ENCODE results near the gene CREB3L4.

CREB3L4 gene

DNA sequence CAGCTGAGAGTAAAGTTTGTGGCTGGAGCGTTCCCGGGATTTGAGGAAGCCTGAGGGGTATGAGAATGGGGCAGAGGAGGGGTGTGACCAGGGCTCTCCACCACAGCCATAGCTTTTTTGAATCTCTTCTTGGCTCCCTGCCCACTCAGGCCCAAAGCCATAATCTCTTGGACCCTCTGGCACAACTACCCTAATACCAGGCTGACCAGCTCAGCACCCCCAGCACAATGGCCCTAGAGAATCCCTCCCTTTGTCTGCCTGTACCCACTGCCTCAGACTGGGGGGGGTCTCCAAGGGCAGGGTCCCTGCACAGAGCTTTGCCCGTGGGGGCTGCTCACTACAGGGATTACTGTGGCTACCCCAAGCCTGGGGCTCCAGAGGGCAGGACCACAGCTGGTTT lies 28.7 kb upstream of the CREB3L4 start:
- Histone ChIP-seq H3K4me1 (ENCODE audit: control insufficient read depth in 2 of 2, insufficient read depth in 2 of 2, low read length in 2 of 2) (peaks cover 0 to 4% of the 10 kb centered on the region in 2 donors), H3K36me3 (ENCODE audit: control insufficient read depth in 2 of 2, insufficient read depth in 2 of 2, low read length in 2 of 2) (peaks cover 51 to 72% of the 10 kb centered on the region in 2 donors), H3K9ac (ENCODE audit: low read depth in 1 of 2, low read length in 2 of 2) (no peak overlapping the region), H3K9me3 (ENCODE audit: control insufficient read depth in 2 of 2, low read length in 2 of 2) (no peaks in the 10 kb centered on the region), H3K27me3 (ENCODE audit: control insufficient read depth in 2 of 2, insufficient read depth in 2 of 2, low read length in 2 of 2) (no peaks in the 10 kb centered on the region), H3K4me3 (ENCODE audit: low read length in 2 of 2) (no peak overlapping the region), H3K27ac (ENCODE audit: low read depth in 2 of 2, low read length in 2 of 2) (no peak overlapping the region)

- Histone ChIP-seq H3K9me3 (ENCODE audit: control insufficient read depth in 2 of 2, low read length in 2 of 2) (no peaks in the 10 kb centered on the region), H3K36me3 (ENCODE audit: control insufficient read depth in 2 of 2, insufficient read depth in 2 of 2, low read length in 2 of 2) (peaks cover 51 to 69% of the 10 kb centered on the region in 2 donors), H3K4me3 (ENCODE audit: low read length in 2 of 2) (no peak overlapping the region), H3K27me3 (ENCODE audit: control insufficient read depth in 2 of 2, insufficient read depth in 2 of 2, low read length in 2 of 2) (no peaks in the 10 kb centered on the region), H3K4me1 (ENCODE audit: control insufficient read depth in 2 of 2, insufficient read depth in 2 of 2, low read length in 2 of 2) (peaks cover 0 to 4% of the 10 kb centered on the region in 2 donors), H3K27ac (ENCODE audit: low read depth in 2 of 2, low read length in 2 of 2) (no peak overlapping the region), H3K9ac (ENCODE audit: low read depth in 1 of 2, low read length in 2 of 2) (no peak overlapping the region)
Observed at GRCh38 chr1:153939476-153939875, 28.2 kb upstream of the CREB3L4 start.

- Histone ChIP-seq H3K9ac (ENCODE audit: low read depth in 1 of 2, low read length in 2 of 2) (no peak overlapping the region), H3K9me3 (ENCODE audit: control insufficient read depth in 2 of 2, low read length in 2 of 2) (no peaks in the 10 kb centered on the region), H3K36me3 (ENCODE audit: control insufficient read depth in 2 of 2, insufficient read depth in 2 of 2, low read length in 2 of 2) (peaks cover 43 to 60% of the 10 kb centered on the region in 2 donors), H3K4me1 (ENCODE audit: control insufficient read depth in 2 of 2, insufficient read depth in 2 of 2, low read length in 2 of 2) (peaks cover 10 to 15% of the 10 kb centered on the region in 2 donors), H3K27ac (ENCODE audit: low read depth in 2 of 2, low read length in 2 of 2) (no peak overlapping the region), H3K27me3 (ENCODE audit: control insufficient read depth in 2 of 2, insufficient read depth in 2 of 2, low read length in 2 of 2) (no peaks in the 10 kb centered on the region), H3K4me3 (ENCODE audit: low read length in 2 of 2) (no peak overlapping the region)
Observed at GRCh38 chr1:153940756-153941155, 26.9 kb upstream of the CREB3L4 start.

DNA sequence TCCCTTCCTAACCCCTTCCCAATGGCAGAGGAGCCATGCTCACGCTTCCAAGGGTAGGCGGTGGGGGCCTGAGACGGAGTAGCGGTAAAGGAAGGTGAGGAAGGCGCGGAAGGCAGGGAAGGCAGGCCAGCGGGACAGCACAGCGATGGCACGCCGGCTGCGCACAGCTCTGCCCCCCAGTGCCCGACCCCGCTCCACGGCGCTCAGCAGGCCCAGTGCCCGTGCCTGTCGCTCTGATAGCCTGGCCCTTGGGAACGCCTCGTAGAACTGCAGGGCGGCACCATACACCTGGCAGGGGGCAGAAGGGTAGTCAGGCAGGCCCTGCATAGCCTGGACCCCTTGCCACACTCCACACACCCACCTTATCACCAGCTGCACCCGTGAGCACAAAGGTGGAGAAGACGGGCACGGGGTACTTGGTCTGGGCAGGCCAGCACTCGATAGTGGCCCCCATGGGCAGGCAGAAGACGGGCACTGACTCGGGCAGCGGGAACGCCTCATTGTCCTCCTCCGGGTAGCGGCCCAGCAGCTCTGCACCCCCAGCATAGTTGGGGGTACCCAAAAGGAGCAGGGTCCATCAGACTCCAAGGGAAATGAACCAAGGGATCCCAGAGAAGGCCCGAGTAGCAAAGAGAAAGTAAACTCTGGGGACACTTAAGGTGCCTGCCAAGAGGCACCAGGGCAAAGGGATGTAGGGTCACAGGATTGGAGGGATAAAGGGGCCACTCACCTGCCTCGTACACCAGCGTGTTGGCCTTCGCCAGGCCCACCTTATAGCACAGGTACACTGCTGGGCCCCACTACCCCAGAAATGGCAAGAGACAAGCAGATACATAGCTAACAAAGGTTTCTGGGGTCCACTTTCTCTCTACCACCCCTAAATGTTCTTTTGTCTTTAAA lies 25.6 kb upstream of the CREB3L4 start:
- H3K4me1 ChIP-seq (ENCODE audit: control insufficient read depth in 2 of 2, insufficient read depth in 2 of 2, low read length in 2 of 2) = peaks cover 15 to 20% of the 10 kb centered on the region in 2 donors
- no peak overlapping the region for H3K27ac ChIP-seq (ENCODE audit: low read depth in 2 of 2, low read length in 2 of 2)

DNA sequence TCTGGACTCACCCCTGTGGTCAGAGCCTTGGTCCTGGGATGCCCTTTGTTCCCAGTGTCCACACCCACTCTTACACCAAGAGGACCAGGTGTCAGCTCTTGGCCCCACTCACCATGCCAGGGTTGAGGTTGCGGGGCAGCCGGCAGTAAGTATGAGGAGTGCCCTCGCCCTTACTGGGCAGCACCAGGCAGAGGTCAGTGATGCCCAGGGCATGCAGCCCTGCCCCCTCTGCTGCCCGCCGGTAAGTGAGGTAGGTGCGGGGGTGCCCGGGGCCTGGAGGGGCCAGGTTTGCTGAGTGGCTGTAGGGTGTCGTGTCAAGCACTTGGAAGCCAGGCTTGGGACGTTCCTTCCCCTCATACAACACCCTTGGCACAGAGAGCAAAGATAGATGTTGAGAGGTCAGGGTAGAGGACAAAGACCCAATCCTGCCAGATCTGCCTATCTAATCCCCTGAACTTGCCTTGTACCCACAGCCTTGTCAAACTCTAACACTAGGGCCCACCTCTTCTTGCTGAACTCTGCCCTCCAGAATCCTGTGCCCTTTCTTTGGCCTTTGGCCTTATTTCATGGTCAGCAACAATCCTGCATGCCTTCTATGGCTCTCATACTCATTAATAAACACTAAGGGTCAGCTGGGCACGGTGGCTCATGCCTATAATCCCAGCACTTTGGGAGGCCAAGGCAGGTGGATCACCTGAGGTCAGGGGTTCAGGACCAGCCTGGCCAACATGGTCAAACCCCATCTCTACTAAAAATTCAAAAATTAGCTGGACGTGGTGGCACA lies 24.7 kb upstream of the CREB3L4 start:
- Histone ChIP-seq H3K27me3 (ENCODE audit: control insufficient read depth in 2 of 2, insufficient read depth in 2 of 2, low read length in 2 of 2) (no peaks in the 10 kb centered on the region), H3K36me3 (ENCODE audit: control insufficient read depth in 2 of 2, insufficient read depth in 2 of 2, low read length in 2 of 2) (peaks cover 24 to 44% of the 10 kb centered on the region in 2 donors), H3K4me1 (ENCODE audit: control insufficient read depth in 2 of 2, insufficient read depth in 2 of 2, low read length in 2 of 2) (peaks cover 17 to 20% of the 10 kb centered on the region in 2 donors), H3K4me3 (ENCODE audit: low read length in 2 of 2) (no peak overlapping the region), H3K9me3 (ENCODE audit: control insufficient read depth in 2 of 2, low read length in 2 of 2) (no peaks in the 10 kb centered on the region), H3K27ac (ENCODE audit: low read depth in 2 of 2, low read length in 2 of 2) (no peak overlapping the region), H3K9ac (ENCODE audit: low read depth in 1 of 2, low read length in 2 of 2) (no peak overlapping the region)

More for the DNA sequence above, 25.6 kb upstream of the CREB3L4 start:
- no peak overlapping the region for H3K9ac ChIP-seq (ENCODE audit: low read depth in 1 of 2, low read length in 2 of 2)
- no peaks in the 10 kb centered on the region for H3K27me3 ChIP-seq (ENCODE audit: control insufficient read depth in 2 of 2, insufficient read depth in 2 of 2, low read length in 2 of 2)
- no peak overlapping the region for H3K4me3 ChIP-seq (ENCODE audit: low read length in 2 of 2)
- no peaks in the 10 kb centered on the region for H3K9me3 ChIP-seq (ENCODE audit: control insufficient read depth in 2 of 2, low read length in 2 of 2)
- H3K36me3 ChIP-seq (ENCODE audit: control insufficient read depth in 2 of 2, insufficient read depth in 2 of 2, low read length in 2 of 2) = peaks cover 32 to 48% of the 10 kb centered on the region in 2 donors

GRCh38 chr1:153944005-153944826 lies 23.5 kb upstream of the CREB3L4 start:
- Histone ChIP-seq H3K27me3 (ENCODE audit: control insufficient read depth in 2 of 2, insufficient read depth in 2 of 2, low read length in 2 of 2) (no peaks in the 10 kb centered on the region), H3K9ac (ENCODE audit: low read depth in 1 of 2, low read length in 2 of 2) (peak overlapping the region in 1 of 2 donors; percentile 88), H3K27ac (ENCODE audit: low read depth in 2 of 2, low read length in 2 of 2) (peak overlapping the region; percentile 89 to 97), H3K4me3 (ENCODE audit: low read length in 2 of 2) (peak overlapping the region in 1 of 2 donors; percentile 88), H3K36me3 (ENCODE audit: control insufficient read depth in 2 of 2, insufficient read depth in 2 of 2, low read length in 2 of 2) (peaks cover 36 to 56% of the 10 kb centered on the region in 2 donors), H3K4me1 (ENCODE audit: control insufficient read depth in 2 of 2, insufficient read depth in 2 of 2, low read length in 2 of 2) (peaks cover 17 to 20% of the 10 kb centered on the region in 2 donors), H3K9me3 (ENCODE audit: control insufficient read depth in 2 of 2, low read length in 2 of 2) (no peaks in the 10 kb centered on the region)

- peak overlapping the region; percentile 88 for H3K4me3 ChIP-seq (ENCODE audit: low read length in 2 of 2)
- H3K9me3 ChIP-seq (ENCODE audit: control insufficient read depth in 2 of 2, low read length in 2 of 2) = no peaks in the 10 kb centered on the region
- no peaks in the 10 kb centered on the region for H3K27me3 ChIP-seq (ENCODE audit: control insufficient read depth in 2 of 2, insufficient read depth in 2 of 2, low read length in 2 of 2)
- H3K36me3 ChIP-seq (ENCODE audit: control insufficient read depth in 2 of 2, insufficient read depth in 2 of 2, low read length in 2 of 2) = peaks cover 34 to 50% of the 10 kb centered on the region in 2 donors
- peak overlapping the region; percentile 82 to 88 for H3K9ac ChIP-seq (ENCODE audit: low read depth in 1 of 2, low read length in 2 of 2)
- peaks cover 17 to 20% of the 10 kb centered on the region in 2 donors for H3K4me1 ChIP-seq (ENCODE audit: control insufficient read depth in 2 of 2, insufficient read depth in 2 of 2, low read length in 2 of 2)
- H3K27ac ChIP-seq (ENCODE audit: low read depth in 2 of 2, low read length in 2 of 2) = peak overlapping the region; percentile 89 to 97
Observed at GRCh38 chr1:153944827-153945117, 22.9 kb upstream of the CREB3L4 start.

GRCh38 chr1:153945131-153945794 lies 22.4 kb upstream of the CREB3L4 start:
- no peaks in the 10 kb centered on the region for H3K9me3 ChIP-seq (ENCODE audit: control insufficient read depth in 2 of 2, low read length in 2 of 2)
- H3K27me3 ChIP-seq (ENCODE audit: control insufficient read depth in 2 of 2, insufficient read depth in 2 of 2, low read length in 2 of 2) = no peaks in the 10 kb centered on the region
- peaks cover 38 to 49% of the 10 kb centered on the region in 2 donors for H3K36me3 ChIP-seq (ENCODE audit: control insufficient read depth in 2 of 2, insufficient read depth in 2 of 2, low read length in 2 of 2)
- H3K27ac ChIP-seq (ENCODE audit: low read depth in 2 of 2, low read length in 2 of 2) = peak overlapping the region; percentile 89 to 97
- H3K9ac ChIP-seq (ENCODE audit: low read depth in 1 of 2, low read length in 2 of 2) = peak overlapping the region; percentile 82 to 88
- H3K4me1 ChIP-seq (ENCODE audit: control insufficient read depth in 2 of 2, insufficient read depth in 2 of 2, low read length in 2 of 2) = peaks cover 17 to 20% of the 10 kb centered on the region in 2 donors
- H3K4me3 ChIP-seq (ENCODE audit: low read length in 2 of 2) = peak overlapping the region; percentile 88

DNA sequence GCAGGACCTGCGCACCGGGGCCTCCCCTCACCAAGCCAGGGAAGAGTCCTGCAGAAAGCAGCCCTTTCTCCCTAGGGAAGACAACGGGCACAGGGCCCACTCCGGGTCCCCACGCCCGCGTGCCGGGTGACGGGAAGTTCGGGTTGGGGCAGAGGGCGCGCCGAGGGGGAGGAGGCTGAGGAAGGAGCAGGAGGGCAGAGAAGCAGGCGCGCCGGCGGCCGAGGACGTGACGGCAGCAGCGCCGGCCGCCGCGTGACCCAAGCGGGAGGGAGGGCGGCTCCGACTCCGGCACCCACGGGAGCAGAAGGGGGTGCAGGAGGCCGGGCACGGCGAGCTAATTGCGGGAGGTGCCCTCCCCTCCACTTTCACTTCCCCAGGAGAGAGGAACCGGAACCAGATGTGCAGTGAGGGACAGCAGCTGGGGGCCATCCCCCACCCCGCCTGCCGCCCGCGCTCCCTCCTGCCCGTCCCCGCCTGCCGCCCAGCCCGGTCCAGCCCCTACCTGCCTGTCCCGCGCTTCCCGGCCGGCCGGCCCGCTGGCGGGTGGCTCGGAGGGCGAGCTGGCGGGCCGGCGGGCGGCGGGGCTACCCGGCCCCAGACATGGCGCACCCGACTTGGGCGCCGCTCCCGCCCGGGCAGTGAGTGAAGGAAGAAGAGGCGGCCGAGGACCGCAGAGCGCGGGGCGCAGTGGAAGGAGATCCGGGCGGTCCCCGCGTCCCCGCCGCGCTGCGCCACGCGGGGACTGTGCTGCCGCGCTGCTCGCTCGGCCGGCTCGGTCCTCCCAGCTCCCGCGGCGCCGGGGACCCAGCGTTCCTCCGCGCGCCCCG lies 21.7 kb upstream of the CREB3L4 start:
- Histone ChIP-seq H3K9me3 (ENCODE audit: control insufficient read depth in 2 of 2, low read length in 2 of 2) (no peaks in the 10 kb centered on the region), H3K27ac (ENCODE audit: low read depth in 2 of 2, low read length in 2 of 2) (peak overlapping the region; percentile 89 to 97), H3K27me3 (ENCODE audit: control insufficient read depth in 2 of 2, insufficient read depth in 2 of 2, low read length in 2 of 2) (no peaks in the 10 kb centered on the region), H3K36me3 (ENCODE audit: control insufficient read depth in 2 of 2, insufficient read depth in 2 of 2, low read length in 2 of 2) (peaks cover 39 to 49% of the 10 kb centered on the region in 2 donors), H3K4me1 (ENCODE audit: control insufficient read depth in 2 of 2, insufficient read depth in 2 of 2, low read length in 2 of 2) (peaks cover 17 to 20% of the 10 kb centered on the region in 2 donors), H3K4me3 (ENCODE audit: low read length in 2 of 2) (peak overlapping the region; percentile 88), H3K9ac (ENCODE audit: low read depth in 1 of 2, low read length in 2 of 2) (peak overlapping the region; percentile 82 to 88)

All from mucosa of rectum (tissue), 2 donors.